Measurements from ENCODE around the gene NPTX2.

Gene NPTX2

DNA sequence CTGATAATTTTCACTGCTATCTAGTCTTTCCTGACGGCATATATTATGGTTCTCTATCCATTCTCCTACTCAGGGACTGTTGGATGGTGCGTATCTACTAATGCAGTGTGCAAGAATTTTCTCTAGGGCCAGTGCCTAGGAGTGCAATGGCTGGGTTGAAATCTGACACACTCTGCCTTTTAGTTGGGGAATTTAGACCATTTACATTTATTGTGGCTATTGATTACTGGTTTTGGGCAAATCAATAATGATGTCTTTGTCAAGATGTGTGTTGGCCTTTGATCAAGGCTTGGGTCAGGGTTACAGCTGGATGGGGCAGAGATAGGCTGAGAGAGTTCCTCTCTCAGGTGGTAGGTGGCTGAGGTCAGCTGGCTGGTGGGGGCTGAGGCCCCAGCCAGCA lies 21.8 kb downstream of the NPTX2 start:
- H3K36me3 ChIP-seq (ENCODE audit: control insufficient read depth, insufficient read depth, low read length, severe bottlenecking) = no peaks in the 10 kb centered on the region
- H3K9ac ChIP-seq (ENCODE audit: low read length) = no peak overlapping the region
- H3K9me3 ChIP-seq (ENCODE audit: control insufficient read depth, low read length) = peaks cover 22% of the 10 kb centered on the region
- peak overlapping the region; percentile 22 for H3K4me3 ChIP-seq (ENCODE audit: low read length)
- no peaks in the 10 kb centered on the region for H3K4me1 ChIP-seq (ENCODE audit: control insufficient read depth, insufficient read depth, low read length)
- H3K27me3 ChIP-seq (replicated peaks; ENCODE audit: control insufficient read depth, insufficient read depth, low read length) = no peaks in the 10 kb centered on the region
- no peak for DNase-seq (ENCODE audit: low read depth)

DNA sequence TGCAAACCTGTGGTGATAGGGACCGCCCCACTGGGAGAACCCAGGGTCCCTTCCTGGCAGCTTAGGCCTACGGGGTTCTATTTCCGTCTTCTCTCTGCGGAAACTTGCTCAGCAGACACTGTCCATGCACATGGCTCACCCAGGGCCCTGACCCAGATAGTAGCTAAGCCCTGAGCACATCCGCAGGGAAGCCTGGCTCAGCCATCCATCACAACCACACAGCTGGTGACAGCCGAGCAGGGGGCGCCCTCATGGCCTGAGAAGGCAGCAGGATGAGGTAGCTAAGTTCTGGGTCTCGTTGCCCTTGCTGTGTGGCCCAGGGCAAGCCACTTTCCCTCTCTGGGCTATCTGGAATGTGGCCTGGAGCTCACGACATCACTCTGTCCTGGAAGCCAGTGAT lies 23.3 kb downstream of the NPTX2 start:
- Histone ChIP-seq H3K4me3 (ENCODE audit: low read length) (no peak overlapping the region), H3K36me3 (ENCODE audit: control insufficient read depth, insufficient read depth, low read length, severe bottlenecking) (no peaks in the 10 kb centered on the region), H3K9ac (ENCODE audit: low read length) (no peak overlapping the region), H3K4me1 (ENCODE audit: control insufficient read depth, insufficient read depth, low read length) (no peaks in the 10 kb centered on the region), H3K9me3 (ENCODE audit: control insufficient read depth, low read length) (peaks cover 22% of the 10 kb centered on the region), H3K27me3 (replicated peaks; ENCODE audit: control insufficient read depth, insufficient read depth, low read length) (no peaks in the 10 kb centered on the region)
- DNase-seq (ENCODE audit: low read depth) = no peak

GRCh38 chr7:98641646-98642500 lies 24.8 kb downstream of the NPTX2 start:
- Histone ChIP-seq H3K4me3 (ENCODE audit: low read length) (no peak overlapping the region), H3K36me3 (ENCODE audit: control insufficient read depth, insufficient read depth, low read length, severe bottlenecking) (no peaks in the 10 kb centered on the region), H3K9ac (ENCODE audit: low read length) (no peak overlapping the region), H3K9me3 (ENCODE audit: control insufficient read depth, low read length) (peaks cover 22% of the 10 kb centered on the region), H3K4me1 (ENCODE audit: control insufficient read depth, insufficient read depth, low read length) (no peaks in the 10 kb centered on the region), H3K27me3 (replicated peaks; ENCODE audit: control insufficient read depth, insufficient read depth, low read length) (no peaks in the 10 kb centered on the region)
- DNase-seq (ENCODE audit: low read depth) = no peak

DNA sequence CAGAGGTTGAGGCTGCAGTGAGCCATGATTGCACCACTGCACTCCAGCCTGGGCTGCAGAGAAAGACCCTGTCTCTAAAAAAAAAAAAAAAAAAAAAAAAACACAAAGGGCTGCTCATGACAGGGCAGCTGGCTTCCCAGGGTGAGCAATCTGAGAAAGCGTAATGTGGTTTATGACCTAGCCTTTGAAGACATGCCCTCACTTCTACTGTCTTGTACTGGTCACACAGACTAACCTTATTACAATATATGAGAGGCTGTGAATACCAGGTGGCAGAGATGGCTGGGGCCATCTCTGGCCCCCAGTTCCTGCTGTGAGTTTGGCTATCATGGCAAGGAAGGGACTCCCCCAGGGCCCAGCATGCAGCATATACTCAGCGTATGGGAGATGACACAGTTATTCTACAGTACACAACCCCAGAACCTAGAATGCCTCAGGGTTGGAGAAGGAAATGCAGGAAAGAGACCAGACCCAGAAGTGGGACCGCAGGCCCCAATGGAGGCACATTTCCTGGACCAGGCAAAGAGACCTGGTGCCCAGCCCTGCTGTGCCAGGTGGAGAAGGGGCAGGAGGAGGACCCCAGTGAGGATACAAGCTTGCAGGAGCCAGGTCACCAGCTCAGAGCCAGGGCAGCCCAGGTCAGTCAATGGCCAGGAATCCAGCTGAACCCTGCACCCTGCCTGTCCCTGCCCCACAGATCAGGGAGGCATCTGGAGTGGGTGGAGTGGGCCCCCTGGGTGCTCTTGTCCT lies 26.3 kb downstream of the NPTX2 start:
- Histone ChIP-seq H3K4me3 (ENCODE audit: low read length) (no peak overlapping the region), H3K9me3 (ENCODE audit: control insufficient read depth, low read length) (peaks cover 12% of the 10 kb centered on the region), H3K36me3 (ENCODE audit: control insufficient read depth, insufficient read depth, low read length, severe bottlenecking) (no peaks in the 10 kb centered on the region), H3K27me3 (replicated peaks; ENCODE audit: control insufficient read depth, insufficient read depth, low read length) (no peaks in the 10 kb centered on the region), H3K4me1 (ENCODE audit: control insufficient read depth, insufficient read depth, low read length) (no peaks in the 10 kb centered on the region), H3K9ac (ENCODE audit: low read length) (no peak overlapping the region)
- DNase-seq (ENCODE audit: low read depth) = no peak

DNA sequence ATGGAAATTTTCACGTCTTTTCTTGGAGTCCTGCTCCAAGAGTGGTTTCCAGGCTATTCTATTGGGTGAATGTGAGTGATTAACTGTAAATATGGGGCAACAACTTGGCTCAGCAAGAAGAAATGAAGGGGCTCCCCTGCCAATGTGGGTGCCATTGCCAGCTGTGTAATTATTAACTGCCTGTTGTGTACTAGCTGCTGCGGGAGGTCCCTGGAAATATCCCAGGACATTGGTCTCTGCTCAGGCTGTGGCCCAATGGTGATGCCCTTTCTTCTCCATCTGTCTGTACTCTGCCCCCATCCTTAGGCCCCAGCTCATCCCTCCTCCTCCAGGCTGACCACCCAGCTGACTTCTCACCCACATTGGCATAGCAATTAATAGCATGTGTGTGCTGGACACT lies 29.4 kb downstream of the NPTX2 start:
- Histone ChIP-seq H3K4me1 (ENCODE audit: control insufficient read depth, insufficient read depth, low read length) (no peaks in the 10 kb centered on the region), H3K9ac (ENCODE audit: low read length) (no peak overlapping the region), H3K4me3 (ENCODE audit: low read length) (no peak overlapping the region), H3K9me3 (ENCODE audit: control insufficient read depth, low read length) (peaks cover 5% of the 10 kb centered on the region), H3K27me3 (replicated peaks; ENCODE audit: control insufficient read depth, insufficient read depth, low read length) (no peaks in the 10 kb centered on the region), H3K36me3 (ENCODE audit: control insufficient read depth, insufficient read depth, low read length, severe bottlenecking) (no peaks in the 10 kb centered on the region)
- DNase-seq (ENCODE audit: low read depth) = no peak

- H3K4me3 ChIP-seq (ENCODE audit: low read length) = no peak overlapping the region
- H3K9me3 ChIP-seq (ENCODE audit: control insufficient read depth, low read length) = peaks cover 5% of the 10 kb centered on the region
- no peak overlapping the region for H3K9ac ChIP-seq (ENCODE audit: low read length)
- no peak for DNase-seq (ENCODE audit: low read depth)
- H3K4me1 ChIP-seq (ENCODE audit: control insufficient read depth, insufficient read depth, low read length) = no peaks in the 10 kb centered on the region
- no peaks in the 10 kb centered on the region for H3K27me3 ChIP-seq (replicated peaks; ENCODE audit: control insufficient read depth, insufficient read depth, low read length)
- H3K36me3 ChIP-seq (ENCODE audit: control insufficient read depth, insufficient read depth, low read length, severe bottlenecking) = no peaks in the 10 kb centered on the region
Observed at GRCh38 chr7:98647326-98647725, 30.2 kb downstream of the NPTX2 start.

DNA sequence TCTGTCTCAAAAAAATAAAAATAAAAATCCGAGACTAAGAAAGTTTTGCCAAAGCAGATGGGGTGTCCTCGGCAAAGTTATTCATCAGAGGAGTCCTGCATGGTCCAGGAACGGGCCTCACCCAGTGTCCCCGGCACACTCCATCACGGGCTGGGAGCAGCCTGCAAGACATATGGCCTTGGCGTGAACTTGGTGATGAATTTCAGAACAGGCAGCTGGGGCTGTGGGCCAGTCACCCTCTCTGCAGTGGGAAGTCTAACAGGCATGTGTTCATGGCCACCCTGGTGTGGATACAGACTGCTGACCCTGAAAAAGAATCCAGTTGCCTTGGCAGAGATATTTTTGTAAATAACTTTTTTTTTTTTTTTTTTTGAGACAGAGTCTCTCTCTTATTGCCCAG lies 34.7 kb downstream of the NPTX2 start:
- no peaks in the 10 kb centered on the region for H3K27me3 ChIP-seq (replicated peaks; ENCODE audit: control insufficient read depth, insufficient read depth, low read length)
- no peak overlapping the region for H3K4me3 ChIP-seq (ENCODE audit: low read length)
- no peaks in the 10 kb centered on the region for H3K4me1 ChIP-seq (ENCODE audit: control insufficient read depth, insufficient read depth, low read length)
- H3K9me3 ChIP-seq (ENCODE audit: control insufficient read depth, low read length) = peaks cover 8% of the 10 kb centered on the region
- DNase-seq (ENCODE audit: low read depth) = no peak
- no peaks in the 10 kb centered on the region for H3K36me3 ChIP-seq (ENCODE audit: control insufficient read depth, insufficient read depth, low read length, severe bottlenecking)
- no peak overlapping the region for H3K9ac ChIP-seq (ENCODE audit: low read length)

DNA sequence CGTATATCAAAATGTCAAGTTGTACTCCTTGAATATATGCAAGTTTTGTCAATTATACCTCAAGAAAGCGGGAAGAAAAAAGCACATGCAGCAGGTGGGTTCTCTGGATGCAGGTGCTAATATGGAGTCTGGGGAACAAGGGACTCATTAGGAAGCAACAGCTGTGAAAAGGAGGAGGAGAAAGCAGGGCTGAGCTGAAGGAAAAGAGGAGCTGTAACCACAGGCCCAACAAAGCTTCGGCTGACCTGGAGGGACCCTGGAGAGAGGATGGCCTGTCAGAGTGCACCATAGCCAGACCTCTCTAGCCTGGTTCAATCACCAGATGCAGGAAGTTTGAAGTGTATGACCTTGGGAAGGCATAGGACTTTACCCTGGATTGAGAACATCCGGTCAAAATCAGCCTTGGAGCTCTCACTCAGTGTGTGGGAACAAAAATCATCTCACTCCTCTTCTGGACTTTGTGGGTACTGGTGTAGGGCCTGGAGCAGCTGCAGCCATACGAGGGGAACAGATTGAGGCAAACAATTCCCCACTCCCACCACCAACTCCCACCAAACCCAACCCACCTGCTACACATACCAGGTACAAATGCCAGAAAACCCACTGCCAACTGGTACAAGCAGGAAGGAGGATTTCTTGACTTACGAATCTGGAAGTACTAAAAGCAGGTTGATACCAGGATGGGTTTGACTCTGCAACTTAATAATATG lies 36.7 kb downstream of the NPTX2 start:
- no peak overlapping the region for H3K4me3 ChIP-seq (ENCODE audit: low read length)
- no peak for DNase-seq (ENCODE audit: low read depth)
- no peak overlapping the region for H3K9ac ChIP-seq (ENCODE audit: low read length)
- no peaks in the 10 kb centered on the region for H3K4me1 ChIP-seq (ENCODE audit: control insufficient read depth, insufficient read depth, low read length)
- H3K27me3 ChIP-seq (replicated peaks; ENCODE audit: control insufficient read depth, insufficient read depth, low read length) = no peaks in the 10 kb centered on the region
- peaks cover 8% of the 10 kb centered on the region for H3K9me3 ChIP-seq (ENCODE audit: control insufficient read depth, low read length)
- no peaks in the 10 kb centered on the region for H3K36me3 ChIP-seq (ENCODE audit: control insufficient read depth, insufficient read depth, low read length, severe bottlenecking)

DNA sequence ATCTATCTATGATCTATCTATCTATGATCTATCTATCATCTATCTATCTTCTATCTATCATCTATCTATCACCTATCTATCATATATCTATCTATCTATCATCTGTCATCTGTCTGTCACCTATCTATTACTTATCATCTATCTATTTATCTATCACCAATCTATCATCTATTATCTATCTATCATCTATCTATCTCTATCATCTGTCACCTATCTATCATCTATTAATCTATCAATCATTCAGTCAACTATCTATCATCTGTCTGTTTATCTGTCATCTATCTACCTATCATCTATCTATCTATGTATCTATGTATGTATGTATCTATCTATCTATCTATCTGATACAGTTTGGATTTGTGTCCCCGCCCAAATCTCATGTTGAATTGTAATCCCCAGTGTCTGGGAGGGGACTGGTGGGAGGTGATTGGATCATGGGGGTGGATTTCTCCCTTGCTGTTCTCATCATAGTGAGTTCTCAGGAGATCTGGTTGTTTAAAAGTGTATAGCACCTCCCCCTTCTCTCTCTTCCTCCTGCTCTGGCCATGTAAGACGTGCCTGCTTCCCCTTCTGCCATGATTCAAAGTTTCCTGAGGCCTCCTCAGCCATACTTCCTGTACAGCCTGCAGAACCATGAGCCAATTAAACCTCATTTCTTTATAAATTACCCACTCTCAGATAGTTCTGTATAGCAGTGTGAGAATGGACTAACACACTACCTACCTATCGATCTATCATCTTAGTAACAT lies 37.6 kb downstream of the NPTX2 start:
- Histone ChIP-seq H3K9me3 (ENCODE audit: control insufficient read depth, low read length) (peaks cover 5% of the 10 kb centered on the region), H3K27me3 (replicated peaks; ENCODE audit: control insufficient read depth, insufficient read depth, low read length) (no peaks in the 10 kb centered on the region), H3K4me1 (ENCODE audit: control insufficient read depth, insufficient read depth, low read length) (no peaks in the 10 kb centered on the region), H3K36me3 (ENCODE audit: control insufficient read depth, insufficient read depth, low read length, severe bottlenecking) (no peaks in the 10 kb centered on the region), H3K4me3 (ENCODE audit: low read length) (no peak overlapping the region), H3K9ac (ENCODE audit: low read length) (no peak overlapping the region)
- DNase-seq (ENCODE audit: low read depth) = no peak

- no peaks in the 10 kb centered on the region for H3K27me3 ChIP-seq (replicated peaks; ENCODE audit: control insufficient read depth, insufficient read depth, low read length)
- no peak overlapping the region for H3K4me3 ChIP-seq (ENCODE audit: low read length)
- peaks cover 3% of the 10 kb centered on the region for H3K9me3 ChIP-seq (ENCODE audit: control insufficient read depth, low read length)
- H3K36me3 ChIP-seq (ENCODE audit: control insufficient read depth, insufficient read depth, low read length, severe bottlenecking) = no peaks in the 10 kb centered on the region
- no peak overlapping the region for H3K9ac ChIP-seq (ENCODE audit: low read length)
- no peaks in the 10 kb centered on the region for H3K4me1 ChIP-seq (ENCODE audit: control insufficient read depth, insufficient read depth, low read length)
- DNase-seq (ENCODE audit: low read depth) = no peak
Observed at GRCh38 chr7:98655611-98656010, 38.5 kb downstream of the NPTX2 start.

- H3K9ac ChIP-seq (ENCODE audit: low read length) = no peak overlapping the region
- H3K9me3 ChIP-seq (ENCODE audit: control insufficient read depth, low read length) = peaks cover 3% of the 10 kb centered on the region
- H3K27me3 ChIP-seq (replicated peaks; ENCODE audit: control insufficient read depth, insufficient read depth, low read length) = no peaks in the 10 kb centered on the region
- H3K36me3 ChIP-seq (ENCODE audit: control insufficient read depth, insufficient read depth, low read length, severe bottlenecking) = no peaks in the 10 kb centered on the region
- H3K4me3 ChIP-seq (ENCODE audit: low read length) = no peak overlapping the region
- DNase-seq (ENCODE audit: low read depth) = no peak
- no peaks in the 10 kb centered on the region for H3K4me1 ChIP-seq (ENCODE audit: control insufficient read depth, insufficient read depth, low read length)
Observed at GRCh38 chr7:98656899-98657298, 39.8 kb downstream of the NPTX2 start.
